Mammary microvascular endothelial cell (primary cell): Measurements from ENCODE around the gene DDX6. TPM values are rescaled to one million over a fixed set of nuclear protein-coding genes. Genes with fewer than 3 reads are reported as not detected.

Experiments used
- total RNA-seq: library from RNA; depleted of rRNA; stranded (reverse); fragments of >200 nt; gene quantifications from 2 replicates; pipeline ENCODE4 v1.2.3, GENCODE V29; 2015

The DDX6 gene
- total RNA-seq = 46.0 and 63.8 TPM in 2 replicates

DNA sequence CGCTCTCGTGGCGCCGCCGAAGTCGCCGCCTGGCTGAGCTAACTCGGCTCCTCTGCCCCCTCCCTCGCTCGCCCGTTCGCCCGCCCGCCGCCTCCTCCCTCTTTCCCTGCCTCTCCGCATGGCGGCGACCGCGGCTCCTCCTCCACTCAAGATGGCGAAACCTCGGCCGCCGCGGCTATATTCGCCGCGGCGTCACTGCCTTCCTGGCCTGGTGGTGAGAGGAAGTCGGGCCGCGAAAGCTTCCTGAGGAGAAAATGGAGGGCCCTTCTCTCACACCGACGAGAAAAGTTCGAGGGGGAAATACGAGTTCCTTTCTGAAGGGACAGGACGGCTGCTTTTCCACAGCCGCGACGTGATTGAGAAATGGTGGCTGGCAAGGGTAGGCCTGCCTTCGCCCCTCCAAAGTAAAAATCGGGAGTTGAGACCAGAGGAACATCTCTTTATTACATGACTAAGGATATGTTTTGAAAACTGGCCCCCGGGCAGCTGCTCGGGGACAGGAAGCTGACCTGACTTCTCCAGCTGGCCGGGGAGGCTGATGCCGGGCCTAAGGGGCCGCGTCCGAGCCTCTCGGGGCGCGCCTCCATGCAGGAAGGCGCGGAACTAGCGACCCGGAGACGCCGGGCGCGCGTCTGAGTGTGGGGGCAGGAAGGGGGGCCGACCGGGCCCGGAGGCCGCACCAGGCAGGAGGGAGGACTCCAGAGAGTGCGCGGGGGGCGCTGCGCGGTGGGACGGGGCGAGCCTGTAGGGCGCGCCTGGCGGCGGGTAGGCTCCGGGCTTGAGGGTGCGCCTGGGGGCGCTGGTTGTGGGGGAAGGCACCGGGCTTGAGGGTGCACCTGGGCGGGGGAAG, at the start of gene DDX6:
TSS of gene DDX6 (minus strand) at position 54 of the 850 bp plus-strand sequence. CDS start 4,913 bp downstream, outside the sequence.

Other genes with a start within 250 kb of the DDX6 start
- gene IFT46, start 225.2 kb downstream of the DDX6 start, total RNA-seq = 24.5 and 30.6 TPM in 2 replicates
- gene ARCN1, start 218.8 kb downstream of the DDX6 start, total RNA-seq = 123 and 129 TPM in 2 replicates
- gene PHLDB1, start 183.5 kb downstream of the DDX6 start, total RNA-seq = 106 and 112 TPM in 2 replicates
- gene TREH, start 111.5 kb downstream of the DDX6 start, total RNA-seq = not detected in 2 replicates
- gene CXCR5, start 92.7 kb upstream of the DDX6 start, total RNA-seq = not detected in 2 replicates
- 12.6 and 12.7 TPM in 2 replicates for gene BCL9L, start 134.8 kb upstream of the DDX6 start, total RNA-seq
- not detected in 2 replicates for gene UPK2, start 165.1 kb upstream of the DDX6 start, total RNA-seq
- gene FOXR1, start 180.6 kb upstream of the DDX6 start, total RNA-seq = not detected in 2 replicates
- 5.7 and 5.9 TPM in 2 replicates for gene CENATAC, start 207.0 kb upstream of the DDX6 start, total RNA-seq
- 1,582 and 1,602 TPM in 2 replicates for gene RPS25, start 227.2 kb upstream of the DDX6 start, total RNA-seq
- gene TRAPPC4, start 227.6 kb upstream of the DDX6 start, total RNA-seq = 68.0 and 84.3 TPM in 2 replicates
- 17.9 and 22.6 TPM in 2 replicates for gene SLC37A4, start 239.7 kb upstream of the DDX6 start, total RNA-seq